PC-3 (cell line): ENCODE measurements around the gene PPP2R5E.

ENCODE experiments used
- EZH2 ChIP-seq: fragments of 300-600 bp; sonication (generic); IDR thresholded peaks from one replicate; pipeline ENCODE4 v1.6.1; 2017; ENCODE audit warnings: antibody characterized with exemption, mild to moderate bottlenecking, low read length; ENCODE audit not compliant: unreplicated experiment
- EZH2phosphoT487 ChIP-seq: fragments of 300-600 bp; sonication (generic); IDR thresholded peaks from 2 replicates; pipeline ENCODE4 v1.6.1; 2018; ENCODE audit warnings: mild to moderate bottlenecking, antibody characterized with exemption, low read length, borderline replicate concordance
- TF ChIP-seq, protein P1 (sequence below): fragments of 300-600 bp; sonication (generic); conservative IDR thresholded peaks from 2 replicates; pipeline ENCODE4 v1.5.1; 2017; ENCODE audit warnings: antibody characterized with exemption, low read depth, mild to moderate bottlenecking, low read length

DNA sequence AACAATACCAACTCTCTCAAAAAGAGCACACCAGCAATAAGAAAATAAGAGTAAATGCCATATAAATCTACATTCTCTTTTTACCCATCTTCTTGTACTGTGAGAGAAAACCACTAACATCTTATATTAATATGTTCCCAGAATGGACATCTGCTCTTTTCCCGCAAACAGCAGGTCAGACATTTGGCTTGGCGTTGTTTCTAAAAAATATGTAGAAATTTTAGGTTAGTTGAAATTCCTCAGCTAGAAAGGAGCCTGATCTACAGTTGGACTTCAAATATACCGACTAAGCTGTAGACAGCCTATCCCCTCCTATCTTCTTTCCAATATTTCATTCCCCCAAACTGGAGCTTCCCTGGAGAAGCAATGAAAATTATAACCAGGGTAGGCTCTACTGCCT lies 88.7 kb downstream of the PPP2R5E start:
- TF ChIP-seq, protein P1, sequence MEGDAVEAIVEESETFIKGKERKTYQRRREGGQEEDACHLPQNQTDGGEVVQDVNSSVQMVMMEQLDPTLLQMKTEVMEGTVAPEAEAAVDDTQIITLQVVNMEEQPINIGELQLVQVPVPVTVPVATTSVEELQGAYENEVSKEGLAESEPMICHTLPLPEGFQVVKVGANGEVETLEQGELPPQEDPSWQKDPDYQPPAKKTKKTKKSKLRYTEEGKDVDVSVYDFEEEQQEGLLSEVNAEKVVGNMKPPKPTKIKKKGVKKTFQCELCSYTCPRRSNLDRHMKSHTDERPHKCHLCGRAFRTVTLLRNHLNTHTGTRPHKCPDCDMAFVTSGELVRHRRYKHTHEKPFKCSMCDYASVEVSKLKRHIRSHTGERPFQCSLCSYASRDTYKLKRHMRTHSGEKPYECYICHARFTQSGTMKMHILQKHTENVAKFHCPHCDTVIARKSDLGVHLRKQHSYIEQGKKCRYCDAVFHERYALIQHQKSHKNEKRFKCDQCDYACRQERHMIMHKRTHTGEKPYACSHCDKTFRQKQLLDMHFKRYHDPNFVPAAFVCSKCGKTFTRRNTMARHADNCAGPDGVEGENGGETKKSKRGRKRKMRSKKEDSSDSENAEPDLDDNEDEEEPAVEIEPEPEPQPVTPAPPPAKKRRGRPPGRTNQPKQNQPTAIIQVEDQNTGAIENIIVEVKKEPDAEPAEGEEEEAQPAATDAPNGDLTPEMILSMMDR: no peak
- TF ChIP-seq EZH2 (no peak), EZH2phosphoT487 (no peak)
